Hepatocyte (in vitro differentiated cells): ENCODE results near the gene RGS19.

Experiments
- EZH2 ChIP-seq: fragments of 200-600 bp; sonication (generic); IDR thresholded peaks from 2 replicates; pipeline ENCODE4 v1.6.1; 2016; ENCODE audit warnings: antibody characterized with exemption, mild to moderate bottlenecking, borderline replicate concordance
- EZH2phosphoT487 ChIP-seq: fragments of 200-600 bp; sonication (generic); IDR thresholded peaks from one replicate; pipeline ENCODE4 v1.6.1; 2018; ENCODE audit warnings: antibody characterized with exemption, mild to moderate bottlenecking, low read depth, moderate library complexity; ENCODE audit not compliant: unreplicated experiment, severe bottlenecking
- TF ChIP-seq, protein P1 (sequence below): fragments of 200-600 bp; sonication (generic); IDR thresholded peaks from 2 replicates; pipeline ENCODE4 v1.5.1; 2016; ENCODE audit warnings: antibody characterized with exemption, mild to moderate bottlenecking; ENCODE audit not compliant: poor library complexity

DNA sequence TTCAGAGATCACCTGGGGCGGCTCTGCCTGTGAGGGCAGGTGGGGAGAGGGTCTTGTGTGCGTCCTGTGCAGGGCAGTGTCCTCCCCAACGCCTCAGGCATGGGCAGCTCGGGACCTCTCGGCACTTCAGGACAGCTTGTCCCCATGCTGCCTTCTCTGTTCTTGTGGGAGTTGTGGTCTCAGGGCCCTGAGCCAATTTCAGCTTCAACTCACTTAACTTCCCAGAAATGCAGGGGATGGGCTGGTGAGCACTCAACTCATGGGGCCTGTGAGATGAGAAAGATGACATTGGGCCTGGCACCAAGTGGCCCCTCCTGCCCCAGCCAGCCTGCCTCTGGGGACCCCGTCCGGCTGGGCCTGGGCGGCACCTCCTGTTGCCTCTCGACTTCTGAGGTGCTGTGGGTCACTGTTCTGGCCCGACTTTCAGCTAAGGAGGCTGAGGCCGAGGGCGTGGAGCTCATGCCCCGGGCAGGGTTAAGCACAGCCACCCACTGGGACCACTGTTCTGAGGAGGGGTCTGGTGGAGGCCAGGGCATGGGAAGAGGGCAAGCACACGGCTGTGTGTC is 6.7 kb downstream of the RGS19 start:
- TF ChIP-seq, protein P1, sequence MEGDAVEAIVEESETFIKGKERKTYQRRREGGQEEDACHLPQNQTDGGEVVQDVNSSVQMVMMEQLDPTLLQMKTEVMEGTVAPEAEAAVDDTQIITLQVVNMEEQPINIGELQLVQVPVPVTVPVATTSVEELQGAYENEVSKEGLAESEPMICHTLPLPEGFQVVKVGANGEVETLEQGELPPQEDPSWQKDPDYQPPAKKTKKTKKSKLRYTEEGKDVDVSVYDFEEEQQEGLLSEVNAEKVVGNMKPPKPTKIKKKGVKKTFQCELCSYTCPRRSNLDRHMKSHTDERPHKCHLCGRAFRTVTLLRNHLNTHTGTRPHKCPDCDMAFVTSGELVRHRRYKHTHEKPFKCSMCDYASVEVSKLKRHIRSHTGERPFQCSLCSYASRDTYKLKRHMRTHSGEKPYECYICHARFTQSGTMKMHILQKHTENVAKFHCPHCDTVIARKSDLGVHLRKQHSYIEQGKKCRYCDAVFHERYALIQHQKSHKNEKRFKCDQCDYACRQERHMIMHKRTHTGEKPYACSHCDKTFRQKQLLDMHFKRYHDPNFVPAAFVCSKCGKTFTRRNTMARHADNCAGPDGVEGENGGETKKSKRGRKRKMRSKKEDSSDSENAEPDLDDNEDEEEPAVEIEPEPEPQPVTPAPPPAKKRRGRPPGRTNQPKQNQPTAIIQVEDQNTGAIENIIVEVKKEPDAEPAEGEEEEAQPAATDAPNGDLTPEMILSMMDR = no peak
- TF ChIP-seq EZH2 (no peak), EZH2phosphoT487 (no peak)
